Neuron (in vitro differentiated cells): ENCODE results near the gene ARL13B.

ENCODE experiments used
- H2AFZ ChIP-seq: one replicate; pipeline ENCODE4 v1.6.1; 2013; ENCODE audit warnings: low read depth, mild to moderate bottlenecking, inconsistent platforms, low read length, moderate library complexity
- H3K27me3 ChIP-seq: one replicate; pipeline ENCODE4 v1.6.1; 2013; ENCODE audit warnings: low read length; ENCODE audit not compliant: insufficient read depth
- H3K36me3 ChIP-seq: one replicate; pipeline ENCODE4 v1.6.1; 2013; ENCODE audit warnings: low read length; ENCODE audit not compliant: insufficient read depth
- H3K4me1 ChIP-seq: one replicate; pipeline ENCODE4 v1.6.1; 2013; ENCODE audit warnings: low read length; ENCODE audit not compliant: insufficient read depth
- H3K4me3 ChIP-seq: 2 replicates; pipeline ENCODE4 v1.5.1; 2013; ENCODE audit warnings: mild to moderate bottlenecking, low read length, moderate library complexity
- H3K9me3 ChIP-seq: one replicate; pipeline ENCODE4 v1.6.1; 2013; ENCODE audit warnings: low read length

Gene ARL13B

DNA sequence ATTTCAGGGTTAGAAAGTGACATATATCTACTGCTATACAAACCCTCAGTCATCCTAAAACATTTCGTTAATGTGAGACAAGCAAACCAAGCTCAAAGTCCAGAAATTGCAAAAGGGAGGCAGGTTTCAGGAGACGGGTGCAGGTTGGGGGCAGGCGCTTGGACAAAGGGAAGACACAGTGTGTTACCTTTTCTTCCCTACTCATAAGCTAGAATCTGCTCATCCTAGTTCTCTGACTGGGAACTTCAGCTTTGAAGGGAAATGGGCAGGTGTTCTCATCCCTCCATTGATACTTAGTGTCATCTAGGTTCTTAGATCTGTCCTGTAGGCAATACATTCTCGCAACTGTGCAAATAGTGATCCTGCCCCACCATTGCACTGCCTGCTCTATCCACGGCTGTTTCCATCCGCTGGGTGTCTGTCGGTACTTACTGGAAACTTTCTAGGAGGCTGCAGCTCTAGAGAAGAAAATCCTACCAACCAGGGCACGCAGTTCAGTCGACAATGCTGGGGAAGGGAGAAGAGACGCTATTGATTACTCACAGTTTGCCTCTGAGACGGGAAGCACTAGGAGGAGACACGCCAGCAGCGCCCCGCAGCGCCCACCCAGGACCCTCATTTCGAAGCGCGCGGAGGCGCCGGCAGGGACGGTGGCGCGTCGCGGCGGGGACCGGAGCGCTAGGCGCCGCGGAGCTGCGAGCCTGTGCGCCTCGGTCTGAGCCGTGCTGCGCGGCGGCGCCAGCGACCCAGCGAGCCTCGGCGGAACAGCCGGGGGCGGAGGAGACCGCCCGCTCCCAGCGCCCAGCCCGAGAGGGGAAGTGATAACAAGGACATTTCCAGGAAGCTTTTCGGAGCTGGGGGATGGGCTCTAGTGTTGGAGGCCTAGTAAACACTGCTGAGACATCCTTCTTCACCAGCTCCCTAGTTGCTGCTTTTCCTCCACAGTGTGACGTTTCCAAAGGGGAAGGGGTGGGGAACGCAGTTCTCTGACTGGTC is 6.5 kb upstream of the ARL13B start, which contains the start of gene PROS1:
PROS1 (minus strand) TSS at position 766 of the 996 bp plus-strand sequence; CDS start at position 619, 147 bp downstream.
- Histone ChIP-seq H3K36me3 (no peaks in the 10 kb centered on the region), H3K9me3 (no peaks in the 10 kb centered on the region), H3K4me1 (no peaks in the 10 kb centered on the region), H3K27me3 (no peaks in the 10 kb centered on the region), H2AFZ (peak within 1 kb of the TSS; percentile 88), H3K4me3 (peak within 1 kb of the TSS; percentile 85)

DNA sequence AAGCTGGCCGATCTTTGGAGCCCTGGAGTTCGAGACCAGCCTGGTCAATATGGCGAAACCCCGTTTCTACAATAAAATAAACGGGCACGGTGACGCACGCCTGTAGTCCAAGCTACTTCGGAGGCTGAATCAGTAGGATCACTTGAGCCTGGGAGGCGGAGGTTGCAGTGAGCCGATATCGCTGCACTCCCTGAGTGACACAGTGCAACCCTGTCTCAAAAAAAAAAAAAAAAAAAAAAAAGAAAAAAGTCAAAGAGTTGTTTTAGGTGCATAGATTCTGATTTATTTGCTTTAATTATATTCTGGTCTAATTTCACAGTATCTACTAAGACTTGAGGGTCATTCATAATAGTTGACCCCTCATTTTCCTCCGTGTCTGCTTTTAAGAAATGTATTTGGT is 1.7 kb downstream of the ARL13B start:
- Histone ChIP-seq H3K36me3 (no peaks in the 10 kb centered on the region), H3K27me3 (no peaks in the 10 kb centered on the region), H3K9me3 (no peaks in the 10 kb centered on the region), H2AFZ (no peak overlapping the region), H3K4me1 (peaks cover 11% of the 10 kb centered on the region), H3K4me3 (peak overlapping the region; percentile 78)

DNA sequence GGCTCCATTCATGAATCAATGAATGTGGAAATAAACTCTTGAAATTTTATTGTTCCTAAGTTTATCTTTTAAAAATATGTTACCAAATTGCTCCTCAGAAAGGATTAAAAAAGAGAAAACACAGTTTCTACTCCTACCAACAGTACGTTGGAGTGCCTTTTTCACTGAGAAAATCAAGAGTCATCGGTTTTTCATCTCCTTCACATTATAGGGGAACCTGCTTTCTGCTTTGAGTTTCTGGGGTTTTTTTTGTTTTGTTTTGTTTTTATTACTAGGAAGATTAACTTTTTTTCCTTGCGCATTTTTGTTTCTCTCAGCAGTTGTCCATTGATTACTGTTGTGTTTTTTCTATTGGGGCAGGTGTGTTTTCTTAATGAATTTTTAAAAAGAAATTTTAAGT is 3.5 kb downstream of the ARL13B start:
- Histone ChIP-seq H3K36me3 (no peaks in the 10 kb centered on the region), H3K9me3 (no peaks in the 10 kb centered on the region), H3K4me1 (peaks cover 11% of the 10 kb centered on the region), H3K4me3 (no peak overlapping the region), H2AFZ (no peak overlapping the region), H3K27me3 (no peaks in the 10 kb centered on the region)

DNA sequence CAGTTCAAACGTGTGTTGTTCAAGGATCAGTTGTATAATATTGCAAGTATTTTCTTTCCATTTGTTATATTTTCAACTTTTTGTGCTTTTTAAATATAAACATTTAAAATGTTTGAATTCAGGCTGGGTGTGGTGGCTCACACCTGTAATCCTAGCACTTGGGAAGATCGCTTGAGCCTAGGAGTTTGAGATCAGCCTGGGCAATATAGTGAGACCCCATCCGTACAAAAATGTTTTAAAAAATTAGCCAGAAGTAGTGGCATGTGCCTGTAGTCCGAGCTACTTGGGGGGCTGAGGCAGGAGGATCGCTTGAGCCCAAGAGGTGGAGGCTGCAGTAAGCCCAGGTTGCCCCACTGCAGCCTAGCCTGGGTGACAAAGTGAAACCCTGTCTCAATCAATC is 4.7 kb downstream of the ARL13B start:
- no peak overlapping the region for H3K4me3 ChIP-seq
- H3K36me3 ChIP-seq = no peaks in the 10 kb centered on the region
- H2AFZ ChIP-seq = no peak overlapping the region
- peaks cover 11% of the 10 kb centered on the region for H3K4me1 ChIP-seq
- H3K27me3 ChIP-seq = no peaks in the 10 kb centered on the region
- H3K9me3 ChIP-seq = no peaks in the 10 kb centered on the region

DNA sequence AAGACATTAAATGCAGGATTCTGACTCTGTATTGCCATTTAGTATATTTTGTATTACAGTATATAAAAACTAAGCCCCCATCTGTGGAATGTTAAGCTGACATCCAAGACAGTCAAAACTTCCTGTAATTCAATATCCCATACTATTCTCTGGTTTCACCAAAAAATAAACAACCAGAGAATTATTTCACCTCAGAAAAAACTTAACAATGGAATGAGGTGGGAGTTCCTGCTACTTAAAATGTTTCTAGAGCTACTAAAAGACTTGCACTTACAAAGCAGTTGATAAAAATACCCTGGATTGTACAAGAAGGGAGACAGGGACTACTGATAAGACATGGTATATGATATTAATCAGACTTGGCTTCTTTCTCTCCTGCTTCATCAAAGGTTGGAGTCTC is 8.3 kb downstream of the ARL13B start:
- no peak overlapping the region for H3K4me3 ChIP-seq
- H3K9me3 ChIP-seq = no peaks in the 10 kb centered on the region
- no peaks in the 10 kb centered on the region for H3K27me3 ChIP-seq
- no peaks in the 10 kb centered on the region for H3K4me1 ChIP-seq
- H2AFZ ChIP-seq = no peak overlapping the region
- H3K36me3 ChIP-seq = no peaks in the 10 kb centered on the region

DNA sequence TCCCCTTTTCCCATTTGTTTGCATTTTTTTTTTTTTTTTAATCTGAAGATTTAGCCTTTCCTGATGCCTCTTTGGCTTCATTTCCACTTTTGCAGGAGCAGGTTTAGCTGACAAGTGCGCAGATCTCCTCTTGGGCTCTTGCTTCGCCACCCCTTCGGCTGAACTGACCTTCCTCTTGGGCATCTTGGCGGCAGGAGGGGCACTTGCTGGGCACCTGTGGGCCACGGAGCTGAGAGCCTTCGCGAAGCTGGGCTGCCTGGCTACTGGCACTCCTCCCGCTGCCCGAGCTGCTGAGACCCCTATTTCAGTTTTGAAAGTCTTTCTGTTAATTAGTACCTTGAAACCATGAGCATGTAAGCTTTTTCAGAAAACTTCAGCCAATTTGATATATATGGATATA is 8.8 kb downstream of the ARL13B start:
- Histone ChIP-seq H3K4me1 (no peaks in the 10 kb centered on the region), H3K36me3 (no peaks in the 10 kb centered on the region), H3K9me3 (no peaks in the 10 kb centered on the region), H3K4me3 (no peak overlapping the region), H3K27me3 (no peaks in the 10 kb centered on the region), H2AFZ (no peak overlapping the region)

DNA sequence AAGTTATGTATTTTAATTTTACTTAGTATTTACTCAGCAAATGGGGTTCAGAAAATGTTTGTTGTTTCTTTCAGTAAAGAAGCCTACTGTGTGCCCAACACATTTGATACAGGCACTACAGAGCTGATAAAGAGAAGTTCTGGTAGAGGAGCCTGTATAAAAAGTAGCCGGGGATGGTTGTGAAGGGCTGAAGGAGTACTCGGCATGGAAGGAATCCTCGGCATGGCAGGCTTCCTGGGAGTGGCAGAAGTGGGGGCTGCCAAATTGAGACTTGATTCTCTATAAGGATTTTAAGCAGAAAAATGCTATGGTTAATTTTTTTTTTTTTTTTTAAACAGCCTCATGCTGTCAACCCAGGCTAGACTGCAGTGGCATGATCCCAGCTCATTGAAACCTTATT is 9.3 kb downstream of the ARL13B start:
- no peak overlapping the region for H2AFZ ChIP-seq
- H3K27me3 ChIP-seq = no peaks in the 10 kb centered on the region
- H3K4me1 ChIP-seq = no peaks in the 10 kb centered on the region
- no peak overlapping the region for H3K4me3 ChIP-seq
- no peaks in the 10 kb centered on the region for H3K36me3 ChIP-seq
- no peaks in the 10 kb centered on the region for H3K9me3 ChIP-seq

DNA sequence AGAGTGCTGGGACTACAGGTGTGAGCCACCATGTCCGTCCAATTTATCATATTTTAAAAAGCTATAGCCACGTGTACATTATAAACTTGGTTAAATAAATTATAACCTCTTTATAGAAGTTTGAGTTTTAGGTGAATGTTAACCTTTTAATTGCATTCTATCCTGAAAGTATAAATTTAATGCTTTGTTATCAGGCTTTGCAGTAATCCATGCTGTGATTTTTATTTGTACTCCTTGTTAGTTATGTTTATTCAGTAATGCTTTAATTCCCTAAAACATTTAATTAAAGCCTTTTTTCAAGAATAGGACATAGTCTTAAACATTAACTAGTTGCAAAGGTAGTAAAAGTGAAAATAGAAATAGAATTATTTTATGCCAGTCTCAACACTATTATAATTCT is 11.7 kb downstream of the ARL13B start:
- Histone ChIP-seq H3K4me1 (no peaks in the 10 kb centered on the region), H3K4me3 (no peak overlapping the region), H3K27me3 (no peaks in the 10 kb centered on the region), H2AFZ (no peak overlapping the region), H3K9me3 (no peaks in the 10 kb centered on the region), H3K36me3 (peaks cover 2% of the 10 kb centered on the region)

DNA sequence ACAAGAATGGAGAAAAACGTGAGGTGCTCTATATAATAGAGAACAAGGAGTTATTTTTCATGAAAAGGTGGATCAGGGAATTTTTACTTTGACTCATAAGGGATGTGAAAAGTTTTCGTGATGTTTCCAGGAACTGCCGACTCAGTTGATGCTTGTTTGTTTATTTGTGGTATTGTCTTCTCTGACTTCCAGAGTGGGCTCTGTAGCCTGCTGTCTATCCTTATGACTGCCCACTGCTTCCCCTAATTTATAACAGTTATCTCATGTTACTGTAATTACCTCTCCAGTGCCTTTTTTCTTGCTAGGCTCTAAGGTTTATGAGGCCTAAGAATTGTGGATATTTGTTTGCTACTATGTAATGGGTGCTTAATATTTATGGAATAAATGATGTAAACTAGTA is 12.3 kb downstream of the ARL13B start:
- peaks cover 5% of the 10 kb centered on the region for H3K36me3 ChIP-seq
- H3K9me3 ChIP-seq = no peaks in the 10 kb centered on the region

DNA sequence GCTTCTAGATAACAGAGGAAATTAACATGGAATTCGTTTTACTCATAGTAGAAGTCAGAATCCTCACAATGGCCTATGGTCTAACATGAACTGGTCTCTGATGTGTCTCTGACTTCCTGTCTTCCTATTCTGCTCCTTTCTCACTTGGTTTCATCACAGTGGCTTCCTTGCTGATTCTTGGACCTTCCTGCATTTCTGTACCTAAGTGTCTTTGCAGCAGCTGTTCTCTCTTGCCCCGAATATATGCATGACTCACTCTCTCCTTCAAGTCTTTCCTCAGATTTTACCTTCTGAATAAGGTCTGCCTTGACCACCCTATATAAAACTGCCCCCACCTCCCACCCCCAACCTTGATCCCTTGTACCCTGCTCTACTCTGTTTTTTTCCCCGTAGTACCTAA is 14.1 kb downstream of the ARL13B start:
- Histone ChIP-seq H3K4me1 (no peaks in the 10 kb centered on the region), H3K27me3 (no peaks in the 10 kb centered on the region), H2AFZ (no peak overlapping the region)

More for the DNA sequence above, 12.3 kb downstream of the ARL13B start:
- no peaks in the 10 kb centered on the region for H3K4me1 ChIP-seq
- H3K27me3 ChIP-seq = no peaks in the 10 kb centered on the region
- H2AFZ ChIP-seq = no peak overlapping the region
- no peak overlapping the region for H3K4me3 ChIP-seq

DNA sequence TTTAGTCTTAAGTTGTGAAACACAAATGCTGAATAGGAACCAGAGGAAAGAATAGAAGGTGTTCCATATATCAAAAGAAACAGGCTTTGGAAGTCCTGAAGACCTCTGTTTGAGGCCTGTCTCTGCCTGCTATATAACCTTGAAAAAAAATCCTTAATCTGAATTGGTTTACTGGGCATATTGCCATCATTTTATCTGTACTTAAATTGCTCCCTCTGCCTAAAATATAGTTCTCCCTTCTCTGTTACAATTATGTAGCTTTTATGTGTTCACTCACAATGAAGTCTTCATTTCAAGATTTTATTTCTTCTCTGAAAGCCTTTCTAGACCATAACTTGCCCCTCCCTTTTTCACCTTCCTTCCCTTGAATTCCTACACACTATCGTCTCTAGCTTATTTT is 21.2 kb downstream of the ARL13B start:
- no peak overlapping the region for H2AFZ ChIP-seq
- H3K9me3 ChIP-seq = no peaks in the 10 kb centered on the region
- H3K4me3 ChIP-seq = no peak overlapping the region
- no peaks in the 10 kb centered on the region for H3K4me1 ChIP-seq
- no peaks in the 10 kb centered on the region for H3K27me3 ChIP-seq
- H3K36me3 ChIP-seq = peaks cover 5% of the 10 kb centered on the region

More for the DNA sequence above, 14.1 kb downstream of the ARL13B start:
- Histone ChIP-seq H3K36me3 (peaks cover 5% of the 10 kb centered on the region), H3K4me3 (no peak overlapping the region), H3K9me3 (no peaks in the 10 kb centered on the region)

DNA sequence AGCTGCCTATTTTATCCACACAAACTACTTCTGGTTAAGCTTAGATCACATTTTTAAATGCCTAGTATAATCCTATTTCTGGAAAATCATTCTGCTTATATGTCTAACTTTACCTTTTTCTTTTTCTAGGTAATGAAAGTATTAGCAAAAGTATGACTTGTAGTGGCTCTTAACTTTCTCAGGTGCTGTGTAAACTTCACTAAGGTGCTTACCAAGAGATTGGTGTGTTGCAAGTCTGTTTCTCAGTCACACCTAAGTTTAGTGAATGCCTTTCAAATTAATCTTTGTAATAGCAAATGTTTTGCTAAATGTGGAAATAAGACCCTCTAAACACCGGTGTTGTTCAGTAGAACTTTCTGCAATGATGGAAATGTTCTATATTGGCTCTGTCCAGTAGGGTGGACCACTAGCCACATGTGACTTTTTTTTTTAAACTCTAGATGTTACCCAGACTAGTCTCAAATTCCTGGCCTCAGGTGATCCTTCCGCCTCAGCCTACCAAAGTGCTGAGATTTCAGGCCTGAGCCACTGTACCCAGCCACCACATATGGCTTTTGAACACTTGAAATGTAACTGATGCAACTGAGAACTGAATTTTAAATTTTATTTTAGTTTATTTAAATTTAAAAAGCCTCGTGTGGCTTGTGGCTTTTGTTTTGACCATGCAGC is 22.0 kb downstream of the ARL13B start:
- peaks cover 4% of the 10 kb centered on the region for H3K36me3 ChIP-seq
- no peak overlapping the region for H2AFZ ChIP-seq
- no peaks in the 10 kb centered on the region for H3K4me1 ChIP-seq
- H3K9me3 ChIP-seq = no peaks in the 10 kb centered on the region
- H3K27me3 ChIP-seq = no peaks in the 10 kb centered on the region
- H3K4me3 ChIP-seq = no peak overlapping the region

DNA sequence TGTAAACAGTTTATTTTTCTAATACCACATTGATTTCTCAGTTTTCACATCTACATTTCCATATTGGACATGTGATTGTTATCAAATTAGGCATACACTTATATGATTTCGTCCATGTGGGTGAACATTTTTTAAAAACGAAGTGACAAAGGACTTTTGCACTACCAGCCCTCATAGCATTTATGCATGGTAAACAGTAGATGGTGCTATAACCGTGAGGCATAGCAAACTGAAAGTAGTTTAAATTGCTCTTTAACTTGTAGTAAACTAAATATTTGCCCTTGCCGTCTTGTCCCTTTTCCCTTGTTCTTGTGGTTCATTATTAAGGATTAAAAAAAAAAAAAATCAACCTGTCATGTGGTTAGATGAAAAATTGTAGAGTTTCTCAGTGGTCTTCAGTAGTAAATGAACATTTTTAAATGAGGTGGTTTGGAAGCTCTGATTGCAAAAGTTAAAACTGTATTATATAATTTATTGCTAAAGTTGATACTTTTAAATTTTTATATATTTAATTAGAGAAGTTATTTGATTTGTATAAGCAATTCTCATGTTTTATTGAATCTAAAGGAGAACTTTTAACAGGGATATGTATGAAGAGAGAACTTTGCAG is 24.5 kb downstream of the ARL13B start:
- H3K27me3 ChIP-seq = no peaks in the 10 kb centered on the region
- no peaks in the 10 kb centered on the region for H3K4me1 ChIP-seq
- no peak overlapping the region for H2AFZ ChIP-seq
- peaks cover 7% of the 10 kb centered on the region for H3K36me3 ChIP-seq
- no peak overlapping the region for H3K4me3 ChIP-seq
- H3K9me3 ChIP-seq = no peaks in the 10 kb centered on the region
